ENCODE results near the gene ACOXL.

ACOXL gene

GRCh38 chr2:111118981-111119821, 386.8 kb downstream of the ACOXL start:
- peak; percentile 40 for DNase-seq

GRCh38 chr2:111119822-111120252, 387.5 kb downstream of the ACOXL start:
- peak; percentile 12 for DNase-seq

GRCh38 chr2:111120253-111121027, 388.1 kb downstream of the ACOXL start, which contains the start of gene BCL2L11:
Gene BCL2L11, plus strand, starts transcription at chr2:111120914. Its CDS starts 2,832 bp downstream, at chr2:111123746.
- DNase-seq: peak; percentile 93

GRCh38 chr2:111121028-111121827, 388.9 kb downstream of the ACOXL start:
- peak; percentile 26 for DNase-seq

- DNase-seq: peak; percentile 83
Measured at GRCh38 chr2:111121828-111122630, 389.7 kb downstream of the ACOXL start.

GRCh38 chr2:111122631-111123421, 390.5 kb downstream of the ACOXL start:
- peak; percentile 23 for DNase-seq

GRCh38 chr2:111123751-111124150, 391.4 kb downstream of the ACOXL start:
- DNase-seq: no peak

GRCh38 chr2:111126581-111126980, 394.2 kb downstream of the ACOXL start:
- DNase-seq: no peak

GRCh38 chr2:111127351-111127750, 395.0 kb downstream of the ACOXL start:
- DNase-seq: no peak

GRCh38 chr2:111128096-111128495, 395.7 kb downstream of the ACOXL start:
- no peak for DNase-seq

GRCh38 chr2:111133603-111134002, 401.2 kb downstream of the ACOXL start:
- no peak for DNase-seq

- no peak for DNase-seq
Measured at GRCh38 chr2:111134055-111134454, 401.7 kb downstream of the ACOXL start.

GRCh38 chr2:111135237-111135909, 403.0 kb downstream of the ACOXL start:
- DNase-seq: no peak

- no peak for DNase-seq
Measured at GRCh38 chr2:111135910-111136297, 403.5 kb downstream of the ACOXL start.

- DNase-seq: no peak
Measured at GRCh38 chr2:111138839-111139238, 406.5 kb downstream of the ACOXL start.

- no peak for DNase-seq
Measured at GRCh38 chr2:111139637-111140317, 407.4 kb downstream of the ACOXL start.

- no peak for DNase-seq
Measured at GRCh38 chr2:111140815-111141214, 408.4 kb downstream of the ACOXL start.

GRCh38 chr2:111142101-111142500, 409.7 kb downstream of the ACOXL start:
- DNase-seq: no peak

- DNase-seq: no peak
Measured at GRCh38 chr2:111143107-111143842, 410.9 kb downstream of the ACOXL start.
